Fibroblast of skin of abdomen (primary cell): Measurements from ENCODE around the gene WDR31.
"Not testable (repeated sequence)": the region's sequence is repeated elsewhere in the genome, so short reads cannot be mapped to it uniquely, and the experiment has no call there.

Experiments
- DNase-seq: peaks from one replicate; pipeline ENCODE4 v3.0.0-alpha.2; 2013

WDR31 gene

GRCh38 chr9:113328045-113328782, 11.9 kb downstream of the WDR31 start:
- no peak for DNase-seq

- no peak for DNase-seq
Measured at GRCh38 chr9:113326230-113326629, 13.8 kb downstream of the WDR31 start.

GRCh38 chr9:113322671-113323070, 17.4 kb downstream of the WDR31 start:
- no peak for DNase-seq

GRCh38 chr9:113320051-113320450, 20.0 kb downstream of the WDR31 start:
- DNase-seq, result no peak

GRCh38 chr9:113319054-113319453, 21.0 kb downstream of the WDR31 start:
- DNase-seq, result no peak

- DNase-seq, result no peak
Measured at GRCh38 chr9:113317777-113318176, 22.3 kb downstream of the WDR31 start.

GRCh38 chr9:113316030-113316429, 24.0 kb downstream of the WDR31 start:
- no peak for DNase-seq

- no peak for DNase-seq
Measured at GRCh38 chr9:113315231-113315630, 24.8 kb downstream of the WDR31 start.

GRCh38 chr9:113313261-113313660, 26.8 kb downstream of the WDR31 start:
- DNase-seq, result no peak

GRCh38 chr9:113311961-113312360, 28.1 kb downstream of the WDR31 start:
- peak; percentile 52 for DNase-seq

- DNase-seq, result no peak
Measured at GRCh38 chr9:113310538-113310937, 29.5 kb downstream of the WDR31 start.

GRCh38 chr9:113309204-113309813, 30.8 kb downstream of the WDR31 start:
- peak; percentile 38 for DNase-seq

- DNase-seq, result no peak
Measured at GRCh38 chr9:113307396-113307975, 32.6 kb downstream of the WDR31 start.

GRCh38 chr9:113306566-113306965, 33.5 kb downstream of the WDR31 start:
- no peak for DNase-seq

GRCh38 chr9:113302792-113303418, 37.2 kb downstream of the WDR31 start, which contains the start of gene RNF183:
Gene RNF183 (minus strand): TSS chr9:113303376. CDS start chr9:113298184, 5,192 bp downstream.
- DNase-seq, result no peak

GRCh38 chr9:113301548-113301947, 38.5 kb downstream of the WDR31 start:
- no peak for DNase-seq

GRCh38 chr9:113299800-113300292, 40.2 kb downstream of the WDR31 start:
- peak; percentile 23 for DNase-seq

GRCh38 chr9:113298924-113299770, 40.9 kb downstream of the WDR31 start:
- DNase-seq, result no peak

- no peak for DNase-seq
Measured at GRCh38 chr9:113298311-113298710, 41.8 kb downstream of the WDR31 start.

GRCh38 chr9:113296796-113297558, 43.1 kb downstream of the WDR31 start:
- DNase-seq, result no peak

GRCh38 chr9:113296247-113296646, 43.8 kb downstream of the WDR31 start:
- DNase-seq, result not testable (repeated sequence)
